ENCODE data around the gene SLC29A1. TPM values are rescaled to one million over a fixed set of nuclear protein-coding genes. Genes with fewer than 3 reads are reported as not detected.

The SLC29A1 gene
- total and polyA plus RNA-seq, 9 of the 15 experiments (the other 6 are each of a cell fraction or from before 2014, with no cell fraction given), result 18.9 to 170 (median 57.7) TPM

GRCh38 chr6:44237813-44238433, 14.5 kb downstream of the SLC29A1 start (continued):
- no peak for TF ChIP-seq ZBTB11 (CRISPR knock-in tag; IDR thresholded peaks at IDR 0.05)
- no peak for TF ChIP-seq ZNF224 (CRISPR knock-in tag; IDR thresholded peaks at IDR 0.05)
- TF ChIP-seq SLC30A9 (CRISPR knock-in tag; IDR thresholded peaks at IDR 0.05), result no peak
- TF ChIP-seq EWSR1 (IDR thresholded peaks at IDR 0.05; ENCODE audit: borderline replicate concordance, low read depth, partially characterized antibody), result no peak
- no peak for TF ChIP-seq HMG20A (CRISPR knock-in tag; conservative IDR thresholded peaks at IDR 0.05)
